Gastroesophageal sphincter (tissue), 4 donors: ENCODE results near the gene CD4. TPM values are rescaled to one million over a fixed set of nuclear protein-coding genes. Genes with fewer than 3 reads are reported as not detected.
"Not testable (repeated sequence)": the region's sequence is repeated elsewhere in the genome, so short reads cannot be mapped to it uniquely, and the experiment has no call there.

Experiments used
- ATAC-seq: fragments of 150-250 bp; one replicate; pipeline ENCODE4 v1.9.1; 2016; ENCODE audit warnings: mild to moderate bottlenecking, moderate library complexity
- H3K27ac ChIP-seq, 4 donors: fragments of 200-600 bp; sonication (generic) in 3 of 4; 1 replicate in 3 of 4; 2 replicates in 1 of 4; pipeline ENCODE4 v1.5.1; 2016 to 2019
- H3K27me3 ChIP-seq: fragments of 200-600 bp; sonication (generic); one replicate; pipeline ENCODE4 v1.5.1; 2019
- H3K36me3 ChIP-seq, 2 donors: fragments of 200-600 bp; sonication (generic); one replicate each; pipeline ENCODE4 v1.5.1; 2019; ENCODE audit warnings: control low read depth in 1 of 2
- H3K4me1 ChIP-seq, 3 donors: fragments of 200-600 bp; sonication (generic); 1 replicate in 2 of 3; 2 replicates in 1 of 3; pipeline ENCODE4 v1.5.1; 2016 to 2019; ENCODE audit warnings: control low read depth in 2 of 3
- H3K4me3 ChIP-seq, 2 donors: fragments of 200-600 bp; sonication (generic); one replicate each; pipeline ENCODE4 v1.5.1; 2019; ENCODE audit warnings: mild to moderate bottlenecking in 1 of 2, moderate library complexity in 1 of 2
- H3K9me3 ChIP-seq, 3 donors: fragments of 200-600 bp; sonication (generic); one replicate each; pipeline ENCODE4 v1.5.1; 2017 to 2019; ENCODE audit warnings: control low read depth in 2 of 3
- EP300 ChIP-seq: sonication (generic); formaldehyde crosslinking; IDR thresholded peaks from one replicate; pipeline ENCODE4 v1.6.1; 2017; ENCODE audit warnings: antibody characterized with exemption, mild to moderate bottlenecking
- POLR2A ChIP-seq, 2 donors: fragments of 450-650 bp; IDR thresholded peaks; one replicate each; pipeline ENCODE4 v1.6.1; 2017; ENCODE audit warnings: antibody characterized with exemption in 2 of 2, mild to moderate bottlenecking in 2 of 2, moderate library complexity in 1 of 2
- POLR2AphosphoS5 ChIP-seq: sonication (generic); formaldehyde crosslinking; IDR thresholded peaks from one replicate; pipeline ENCODE4 v1.6.1; 2017; ENCODE audit warnings: antibody characterized with exemption
- WGBS, 2 donors: methylation state at CpG; one replicate each; pipeline ENCODE4 v1.1.5; 2018; ENCODE audit warnings: low coverage in 1 of 2; 5-methylcytosine and 5-hydroxymethylcytosine counted together
- total RNA-seq, 4 donors: library from RNA; depleted of rRNA; stranded (reverse); fragments of >200 nt; gene quantifications; one replicate each; pipeline ENCODE4 v1.1.0, GENCODE V29; 2016
- TF ChIP-seq, protein P1 (sequence below), 4 experiments: fragments of 200-600 bp in 2 of 4; fragments of 450-650 bp in 2 of 4; sonication (generic) in 1 of 4; IDR thresholded peaks; one replicate each; pipeline ENCODE4 v1.5.1; 2017 to 2019; ENCODE audit warnings: antibody characterized with exemption in 4 of 4, mild to moderate bottlenecking in 2 of 4, moderate library complexity in 2 of 4

The CD4 gene
- total RNA-seq, 4 donors from 2014 or later: 2.6 to 15.2 (median 9.1) TPM

DNA sequence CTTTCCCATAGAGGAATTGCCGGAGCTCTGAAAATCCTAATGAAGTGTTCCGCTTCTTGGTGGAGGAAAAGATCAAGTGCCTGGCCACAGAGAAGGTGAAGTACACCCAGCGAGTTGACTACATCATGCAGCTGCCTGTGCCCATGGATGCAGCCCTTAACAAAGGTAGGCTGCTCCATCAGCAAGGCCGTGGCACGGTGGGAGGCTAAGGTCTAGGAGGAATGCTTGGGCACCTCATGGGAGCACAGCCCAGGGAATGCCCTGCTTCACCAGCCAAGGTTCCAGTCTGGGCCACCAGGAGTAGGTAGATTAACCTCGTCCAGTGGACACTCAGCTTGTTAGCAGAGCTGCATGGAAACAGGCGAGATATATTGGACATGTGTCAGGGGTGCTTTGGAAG, 71.6 kb downstream of the CD4 start:
- WGBS, 2 donors: 100% methylated on average over 2 of the region's 7 CpGs; no CpG with 5 or more reads in 1 of the 2 donors
- Histone ChIP-seq H3K4me1 (no peaks in the 10 kb centered on the region), H3K27ac (no peak overlapping the region), H3K4me3 (no peak overlapping the region), H3K36me3 (peaks cover 0 to 100% of the 10 kb centered on the region in 2 donors), H3K27me3 (no peaks in the 10 kb centered on the region), H3K9me3 (no peaks in the 10 kb centered on the region)
- no peak for ATAC-seq
- TF ChIP-seq POLR2AphosphoS5 (no peak), POLR2A (IDR thresholded peaks at IDR 0.05) (no peak), EP300 (no peak)
- TF ChIP-seq, protein P1, sequence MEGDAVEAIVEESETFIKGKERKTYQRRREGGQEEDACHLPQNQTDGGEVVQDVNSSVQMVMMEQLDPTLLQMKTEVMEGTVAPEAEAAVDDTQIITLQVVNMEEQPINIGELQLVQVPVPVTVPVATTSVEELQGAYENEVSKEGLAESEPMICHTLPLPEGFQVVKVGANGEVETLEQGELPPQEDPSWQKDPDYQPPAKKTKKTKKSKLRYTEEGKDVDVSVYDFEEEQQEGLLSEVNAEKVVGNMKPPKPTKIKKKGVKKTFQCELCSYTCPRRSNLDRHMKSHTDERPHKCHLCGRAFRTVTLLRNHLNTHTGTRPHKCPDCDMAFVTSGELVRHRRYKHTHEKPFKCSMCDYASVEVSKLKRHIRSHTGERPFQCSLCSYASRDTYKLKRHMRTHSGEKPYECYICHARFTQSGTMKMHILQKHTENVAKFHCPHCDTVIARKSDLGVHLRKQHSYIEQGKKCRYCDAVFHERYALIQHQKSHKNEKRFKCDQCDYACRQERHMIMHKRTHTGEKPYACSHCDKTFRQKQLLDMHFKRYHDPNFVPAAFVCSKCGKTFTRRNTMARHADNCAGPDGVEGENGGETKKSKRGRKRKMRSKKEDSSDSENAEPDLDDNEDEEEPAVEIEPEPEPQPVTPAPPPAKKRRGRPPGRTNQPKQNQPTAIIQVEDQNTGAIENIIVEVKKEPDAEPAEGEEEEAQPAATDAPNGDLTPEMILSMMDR (IDR thresholded peaks at IDR 0.05): no peak

DNA sequence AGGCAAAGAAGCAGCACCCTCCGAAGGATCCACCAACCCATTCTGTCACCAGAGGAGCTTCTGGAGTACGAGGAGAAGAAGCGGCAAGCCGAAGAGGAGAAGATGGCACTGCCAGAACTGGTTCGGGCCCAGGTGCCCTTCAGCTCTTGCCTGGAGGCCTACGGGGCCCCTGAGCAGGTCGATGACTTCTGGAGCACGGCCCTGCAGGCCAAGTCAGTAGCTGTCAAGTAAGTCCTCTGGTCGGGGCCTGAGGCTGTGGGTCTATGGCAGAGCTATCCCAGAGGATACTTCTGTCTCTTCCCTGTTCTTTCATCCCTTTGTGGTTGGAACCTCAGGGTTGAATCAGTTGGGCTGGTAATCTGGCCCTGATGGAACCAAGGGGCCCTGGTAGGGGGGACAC, 72.1 kb downstream of the CD4 start:
- Histone ChIP-seq H3K36me3 (peaks cover 0 to 100% of the 10 kb centered on the region in 2 donors), H3K27ac (no peak overlapping the region), H3K4me3 (no peak overlapping the region), H3K27me3 (no peaks in the 10 kb centered on the region), H3K9me3 (no peaks in the 10 kb centered on the region), H3K4me1 (peaks cover 0 to 2% (median 0%) of the 10 kb centered on the region in 3 donors)
- no peak for TF ChIP-seq POLR2A (IDR thresholded peaks at IDR 0.05)
- no peak for TF ChIP-seq POLR2AphosphoS5
- TF ChIP-seq, protein P1 (IDR thresholded peaks at IDR 0.05): no peak
- TF ChIP-seq EP300: no peak
- WGBS, 2 donors: 88 to 90% methylated on average over 9 of the region's 9 CpGs
- ATAC-seq: no peak

DNA sequence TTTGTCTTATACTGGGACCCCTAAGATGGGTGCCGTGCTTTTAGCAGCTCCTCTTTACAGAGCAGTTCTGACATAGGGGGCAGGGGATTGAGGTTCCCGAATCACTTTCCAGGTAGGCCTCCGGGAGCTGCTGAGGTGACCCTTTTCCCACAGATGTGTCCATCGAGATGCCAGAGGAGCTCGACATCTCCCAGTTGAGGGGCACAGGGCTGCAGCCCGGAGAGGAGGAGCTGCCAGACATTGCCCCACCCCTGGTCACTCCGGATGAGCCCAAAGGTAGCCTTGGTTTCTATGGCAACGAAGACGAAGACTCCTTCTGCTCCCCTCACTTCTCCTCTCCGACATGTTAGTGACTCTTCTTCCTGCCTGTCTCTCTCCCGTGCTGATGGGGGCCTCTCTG, 73.7 kb downstream of the CD4 start:
- no peak for TF ChIP-seq POLR2AphosphoS5
- no peak for TF ChIP-seq POLR2A (IDR thresholded peaks at IDR 0.05)
- Histone ChIP-seq H3K36me3 (peaks cover 0 to 84% of the 10 kb centered on the region in 2 donors), H3K4me1 (peaks cover 0 to 10% (median 4%) of the 10 kb centered on the region in 3 donors), H3K27ac (no peak overlapping the region), H3K4me3 (no peak overlapping the region), H3K9me3 (no peaks in the 10 kb centered on the region), H3K27me3 (no peaks in the 10 kb centered on the region)
- ATAC-seq: no peak
- WGBS, 2 donors: 80 to 86% methylated on average over 6 to 8 of the region's 11 CpGs

DNA sequence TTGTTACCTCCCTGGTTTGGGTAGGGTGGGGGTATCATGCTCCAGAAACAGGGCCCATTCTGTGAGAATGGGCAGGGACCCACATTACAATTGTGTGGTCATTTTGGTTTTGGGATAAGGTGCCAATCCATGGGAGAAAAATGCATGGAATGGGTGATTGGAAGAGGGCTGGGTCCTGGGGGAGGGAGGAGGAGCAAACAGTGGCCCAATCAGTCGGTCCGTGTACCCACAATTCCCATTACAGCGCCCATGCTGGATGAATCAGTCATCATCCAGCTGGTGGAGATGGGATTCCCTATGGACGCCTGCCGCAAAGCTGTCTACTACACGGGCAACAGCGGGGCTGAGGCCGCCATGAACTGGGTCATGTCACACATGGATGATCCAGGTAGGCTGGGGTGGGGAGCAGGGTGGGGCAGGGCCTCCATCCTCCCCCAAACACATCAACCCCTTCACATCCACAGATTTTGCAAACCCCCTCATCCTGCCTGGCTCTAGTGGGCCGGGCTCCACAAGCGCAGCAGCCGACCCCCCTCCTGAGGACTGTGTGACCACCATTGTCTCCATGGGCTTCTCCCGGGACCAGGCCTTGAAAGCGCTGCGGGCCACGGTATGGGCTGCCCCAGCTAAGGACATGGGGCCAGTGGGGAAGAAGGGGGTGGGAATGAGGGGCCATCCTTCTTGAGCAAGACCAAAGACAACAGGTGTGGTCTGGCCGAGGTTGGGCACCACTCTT, 74.4 kb downstream of the CD4 start:
- H3K4me1 ChIP-seq: peaks cover 0 to 17% (median 10%) of the 10 kb centered on the region in 3 donors
- H3K4me3 ChIP-seq: no peak overlapping the region
- H3K9me3 ChIP-seq: no peaks in the 10 kb centered on the region
- 70% methylated on average over 3 of the region's 16 CpGs; no CpG with 5 or more reads in 1 of the 2 donors for WGBS, 2 donors
- peaks cover 0 to 77% of the 10 kb centered on the region in 2 donors for H3K36me3 ChIP-seq
- no peaks in the 10 kb centered on the region for H3K27me3 ChIP-seq
- TF ChIP-seq EP300 (no peak), POLR2AphosphoS5 (no peak), POLR2A (IDR thresholded peaks at IDR 0.05) (no peak)
- TF ChIP-seq, protein P1 (IDR thresholded peaks at IDR 0.05): no peak
- no peak overlapping the region for H3K27ac ChIP-seq
- ATAC-seq: no peak

DNA sequence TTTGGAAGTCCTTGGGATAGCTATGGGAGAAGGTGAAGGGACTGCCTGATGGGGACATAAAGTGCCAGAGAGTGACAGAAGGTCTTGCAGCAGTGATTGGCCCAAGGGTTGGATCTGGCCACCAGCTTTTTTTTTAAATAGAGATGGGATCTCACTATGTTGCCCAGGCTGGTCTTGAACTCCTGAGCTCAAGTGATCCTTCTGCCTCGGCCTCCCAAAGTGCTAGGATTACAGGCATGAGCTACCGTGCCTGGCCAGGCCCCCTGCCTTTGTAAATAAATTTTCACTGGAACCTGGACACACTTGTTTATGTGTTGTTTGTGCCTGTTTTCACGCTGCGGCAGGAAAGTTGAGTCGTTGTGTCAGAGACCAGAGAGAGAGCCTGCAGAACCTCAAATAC, 76.0 kb downstream of the CD4 start:
- peaks cover 0 to 77% of the 10 kb centered on the region in 2 donors for H3K36me3 ChIP-seq
- peaks cover 0 to 33% (median 23%) of the 10 kb centered on the region in 3 donors for H3K4me1 ChIP-seq
- not testable (repeated sequence) for H3K27ac ChIP-seq, H3K27me3 ChIP-seq, H3K4me3 ChIP-seq, H3K9me3 ChIP-seq, ATAC-seq
- WGBS, 2 donors: 92 to 96% methylated on average over 3 to 5 of the region's 5 CpGs
